GM21515 (cell line): Measurements from ENCODE around the gene KIZ.
"Not testable (repeated sequence)": the region's sequence is repeated elsewhere in the genome, so short reads cannot be mapped to it uniquely, and the experiment has no call there.

Experiments used
- ATAC-seq: cut with Tn5 transposase; IDR thresholded peaks from one replicate; pipeline ENCODE4 v1.9.1; 2021; ENCODE audit not compliant: unreplicated experiment

KIZ gene

GRCh38 chr20:21136015-21136732 is 10.3 kb downstream of the KIZ start:
- no peak for ATAC-seq

- no peak for ATAC-seq
Observed at GRCh38 chr20:21137078-21137477, 11.2 kb downstream of the KIZ start.

- no peak for ATAC-seq
Observed at GRCh38 chr20:21139881-21140566, 14.1 kb downstream of the KIZ start.

DNA sequence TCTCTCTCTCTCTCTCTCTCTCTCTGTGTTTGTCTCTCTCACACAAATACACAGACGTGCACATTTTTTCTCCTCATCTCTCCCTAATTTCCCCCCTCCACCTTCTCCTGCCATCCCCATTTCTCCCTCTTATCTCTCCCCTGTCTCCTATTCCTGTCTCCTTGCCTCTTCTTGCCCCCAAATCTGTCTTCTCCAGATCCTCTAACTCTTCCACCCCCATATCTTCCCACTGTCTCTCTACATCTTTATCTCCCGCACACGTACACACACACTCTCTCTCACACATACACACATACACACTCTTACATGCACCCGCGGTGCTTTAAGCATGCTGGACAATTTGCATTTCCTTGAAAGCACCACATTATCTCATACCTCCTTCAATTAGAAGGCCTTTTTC is 15.9 kb downstream of the KIZ start:
- no peak for ATAC-seq

DNA sequence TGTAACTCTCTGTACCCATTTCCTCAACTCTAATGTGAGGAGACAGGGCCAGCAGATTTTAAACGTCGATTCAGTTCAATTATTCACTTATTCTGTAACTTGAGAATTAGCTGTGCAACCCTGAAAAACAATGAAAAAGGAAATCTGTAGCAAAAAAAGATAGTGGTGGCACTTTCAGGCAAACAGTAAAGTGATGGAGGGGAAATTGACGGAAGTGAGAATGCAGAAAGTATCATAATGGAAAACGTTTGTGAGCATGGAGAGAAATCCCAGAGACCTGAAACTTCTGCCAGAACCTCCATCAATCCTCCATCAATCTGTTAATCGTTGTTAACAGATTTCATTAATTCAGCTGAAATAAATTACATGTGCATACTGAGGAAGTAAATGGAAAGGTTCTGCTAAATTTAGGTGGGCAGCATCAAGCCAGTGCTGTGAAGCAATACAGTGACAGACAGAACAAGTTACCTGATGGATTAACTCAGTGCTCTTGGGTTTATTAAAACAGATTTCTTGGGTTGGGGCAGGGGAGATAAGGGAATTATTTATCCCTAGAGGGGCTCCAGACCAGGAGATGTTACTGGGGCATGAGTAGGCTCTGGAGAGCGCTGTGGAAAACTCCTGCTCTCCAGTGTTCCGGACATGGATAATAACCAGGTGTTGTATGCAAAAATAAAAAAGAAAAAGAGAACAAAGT is 17.5 kb downstream of the KIZ start:
- ATAC-seq, result no peak

DNA sequence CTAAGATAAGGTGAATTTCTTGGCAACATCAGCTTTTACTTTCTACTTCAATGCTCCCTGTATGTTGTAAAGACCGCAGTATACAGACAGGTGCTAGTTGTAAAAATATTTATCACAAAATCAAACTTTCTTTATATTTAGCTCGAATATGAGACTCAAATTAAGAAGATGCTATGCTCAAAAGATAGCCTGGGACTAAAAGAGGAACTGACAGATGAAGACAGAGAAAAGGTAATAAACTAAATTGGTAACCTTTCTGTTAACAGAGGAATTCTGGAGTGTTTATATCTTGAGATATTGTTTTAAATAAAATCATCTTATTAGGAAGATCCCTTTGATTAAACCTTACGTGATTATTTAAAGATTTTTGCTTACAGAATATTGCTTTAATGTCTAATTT is 19.5 kb downstream of the KIZ start:
- ATAC-seq, result no peak

DNA sequence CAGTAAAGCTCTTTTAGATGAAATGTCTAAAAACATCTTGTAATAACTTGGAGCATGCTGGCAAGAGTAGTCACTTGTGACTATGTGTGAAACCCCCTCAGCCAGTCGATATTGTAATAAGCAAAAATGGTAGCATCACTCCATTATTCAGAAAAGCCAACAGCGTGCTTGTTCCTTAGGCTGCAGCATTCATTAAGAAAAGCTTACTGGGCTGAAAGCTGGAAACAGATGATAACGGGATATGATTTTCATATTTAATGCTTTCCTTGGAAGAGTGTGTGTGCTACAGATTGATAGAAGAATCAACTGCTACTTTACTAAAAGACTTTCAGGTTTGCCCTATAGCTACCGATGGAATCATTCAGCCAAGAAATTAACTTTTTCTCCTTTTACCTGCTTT is 20.3 kb downstream of the KIZ start:
- no peak for ATAC-seq

DNA sequence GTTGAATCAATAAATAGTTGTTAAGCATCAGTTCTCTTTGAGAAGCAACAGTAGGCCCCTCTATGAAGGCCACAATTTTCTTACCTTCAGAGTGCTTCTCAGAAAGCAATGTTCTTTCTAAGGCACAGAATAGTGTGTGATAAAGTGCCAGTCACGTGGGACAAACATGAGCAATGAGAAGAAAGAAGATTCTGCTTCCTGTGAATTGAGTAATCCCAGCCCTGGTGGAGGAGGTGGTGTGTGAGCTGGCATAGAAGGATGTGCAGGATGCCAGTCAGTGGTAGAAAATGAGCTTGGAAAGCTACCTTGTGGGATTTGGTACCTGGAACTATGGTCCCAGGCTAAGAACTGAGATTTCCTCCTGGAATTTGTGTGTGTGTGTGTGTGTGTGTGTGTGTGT is 21.7 kb downstream of the KIZ start:
- ATAC-seq, result no peak

GRCh38 chr20:21149344-21149743 is 23.5 kb downstream of the KIZ start:
- no peak for ATAC-seq

GRCh38 chr20:21151791-21152190 is 25.9 kb downstream of the KIZ start:
- ATAC-seq, result no peak

- no peak for ATAC-seq
Observed at GRCh38 chr20:21154692-21155091, 28.8 kb downstream of the KIZ start.

- no peak for ATAC-seq
Observed at GRCh38 chr20:21155268-21155667, 29.4 kb downstream of the KIZ start.

- ATAC-seq, result no peak
Observed at GRCh38 chr20:21156266-21156665, 30.4 kb downstream of the KIZ start.

DNA sequence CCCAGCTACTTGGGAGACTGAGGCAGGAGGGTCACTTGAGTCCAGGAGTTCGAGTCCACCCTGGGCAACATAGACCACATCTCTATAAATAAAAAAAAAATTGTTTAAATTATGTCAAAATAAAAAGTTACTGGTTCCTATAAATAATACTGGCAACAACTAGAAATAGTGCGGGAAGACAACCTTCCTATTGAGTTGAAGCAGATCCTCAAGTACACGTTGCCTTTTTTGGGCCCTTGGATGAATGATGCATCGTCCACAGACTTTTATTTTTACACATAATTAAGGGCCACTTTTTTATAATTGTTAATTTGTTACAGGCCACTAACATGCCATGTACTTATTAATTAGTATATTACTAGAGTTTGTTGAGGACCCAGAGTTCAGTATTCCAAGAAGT is 31.1 kb downstream of the KIZ start:
- ATAC-seq, result no peak

GRCh38 chr20:21159658-21160380 is 33.9 kb downstream of the KIZ start:
- no peak for ATAC-seq

GRCh38 chr20:21161926-21162325 is 36.0 kb downstream of the KIZ start:
- no peak for ATAC-seq

DNA sequence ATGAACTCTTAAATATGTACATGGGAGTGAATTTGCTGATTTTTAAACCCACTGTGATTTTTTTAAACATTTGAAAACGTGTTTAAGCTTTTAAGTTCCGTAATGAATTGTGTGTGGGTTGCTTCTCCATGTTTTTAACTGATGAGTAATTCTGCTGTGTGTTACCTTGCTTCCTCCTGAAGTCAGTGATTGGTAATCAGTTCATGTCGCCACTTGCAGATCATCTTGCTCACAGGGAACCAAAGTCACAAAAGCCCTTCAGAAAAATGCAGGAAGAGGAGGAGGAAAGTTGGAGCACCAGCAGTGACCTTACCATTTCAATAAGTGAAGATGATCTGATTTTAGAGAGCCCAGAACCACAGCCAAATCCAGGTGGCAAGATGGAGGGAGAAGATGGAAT is 36.7 kb downstream of the KIZ start:
- ATAC-seq, result no peak

DNA sequence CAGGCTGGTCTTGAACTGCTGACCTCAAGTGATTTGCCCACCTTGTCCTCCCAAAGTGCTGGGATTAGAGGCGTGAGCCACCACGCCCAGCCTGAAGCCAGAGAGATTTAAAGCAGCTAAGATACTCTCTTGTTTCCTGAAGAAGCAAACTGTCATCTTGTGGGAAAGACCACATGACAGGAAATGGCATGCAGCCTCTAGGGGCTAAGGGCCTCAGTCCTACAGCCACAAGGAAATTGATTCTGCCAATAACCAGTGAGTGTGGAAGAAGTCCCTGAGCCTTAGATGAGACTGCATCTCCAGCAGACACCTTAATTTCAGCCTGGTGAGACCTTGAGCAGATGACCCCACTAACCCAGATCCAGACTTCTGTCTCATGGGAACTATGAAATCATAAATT is 40.9 kb downstream of the KIZ start:
- ATAC-seq, result no peak

- no peak for ATAC-seq
Observed at GRCh38 chr20:21167261-21167660, 41.4 kb downstream of the KIZ start.

DNA sequence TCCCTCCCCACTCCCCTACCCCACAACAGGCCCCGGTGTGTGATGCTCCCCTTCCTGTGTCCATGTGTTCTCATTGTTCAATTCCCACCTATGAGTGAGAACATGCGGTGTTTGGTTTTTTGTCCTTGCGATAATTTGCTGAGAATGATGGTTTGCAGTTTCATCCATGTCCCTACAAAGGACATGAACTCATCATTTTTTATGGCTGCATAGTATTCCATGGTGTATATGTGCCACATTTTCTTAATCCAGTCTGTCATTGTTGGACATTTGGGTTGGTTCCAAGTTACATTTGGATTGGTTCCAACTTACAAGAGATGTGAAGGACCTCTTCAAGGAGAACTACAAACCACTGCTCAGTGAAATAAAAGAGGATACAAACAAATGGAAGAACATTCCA is 42.2 kb downstream of the KIZ start:
- ATAC-seq, result not testable (repeated sequence)

DNA sequence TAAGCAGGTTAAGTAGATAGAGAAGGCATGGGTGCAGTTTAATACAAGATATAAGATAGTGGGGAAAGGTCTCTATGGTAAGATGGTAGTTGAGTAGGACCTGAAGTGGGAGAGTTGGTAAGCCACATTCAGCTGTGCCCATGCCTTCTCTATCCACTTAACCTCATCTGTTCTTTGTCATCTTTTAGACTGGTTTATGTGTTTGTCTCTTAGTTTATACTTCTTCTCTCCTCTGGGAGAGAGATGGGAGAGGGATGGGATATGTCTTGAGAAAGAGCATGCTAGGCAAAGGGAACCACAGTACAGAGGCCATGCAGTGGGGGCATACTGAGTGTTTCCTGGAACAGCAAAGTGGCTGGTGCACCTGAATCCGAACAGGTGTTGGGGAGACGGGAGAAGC is 46.7 kb downstream of the KIZ start:
- ATAC-seq, result no peak

- ATAC-seq, result no peak
Observed at GRCh38 chr20:21173485-21173884, 47.6 kb downstream of the KIZ start.
